Subcutaneous abdominal adipose tissue (tissue), 5 donors: ENCODE measurements around the gene DIPK1B.
"Not testable (repeated sequence)": the region's sequence is repeated elsewhere in the genome, so short reads cannot be mapped to it uniquely, and the experiment has no call there.

Experiments
- H3K27ac ChIP-seq: one replicate; pipeline ENCODE4 v1.7.0; 2013; ENCODE audit warnings: low read depth, mild to moderate bottlenecking, inconsistent platforms, low read length, moderate library complexity
- H3K27me3 ChIP-seq, 5 donors: one replicate each; pipeline ENCODE4 v1.7.0; 2013; ENCODE audit warnings: low read length in 5 of 5, inconsistent platforms in 1 of 5; ENCODE audit not compliant: control insufficient read depth in 5 of 5, insufficient read depth in 4 of 5
- H3K36me3 ChIP-seq, 5 donors: one replicate each; pipeline ENCODE4 v1.7.0; 2013; ENCODE audit warnings: low read length in 5 of 5; ENCODE audit not compliant: control insufficient read depth in 5 of 5, insufficient read depth in 5 of 5
- H3K4me1 ChIP-seq, 5 donors: one replicate each; pipeline ENCODE4 v1.7.0; 2013; ENCODE audit warnings: low read length in 5 of 5, mild to moderate bottlenecking in 3 of 5, moderate library complexity in 1 of 5; ENCODE audit not compliant: control insufficient read depth in 5 of 5, insufficient read depth in 5 of 5
- H3K4me3 ChIP-seq, 5 donors: one replicate each; pipeline ENCODE4 v1.7.0; 2013; ENCODE audit warnings: low read length in 5 of 5, low read depth in 1 of 5
- H3K9ac ChIP-seq, 5 donors: one replicate each; pipeline ENCODE4 v1.7.0; 2013; ENCODE audit warnings: low read length in 5 of 5, mild to moderate bottlenecking in 4 of 5, moderate library complexity in 3 of 5
- H3K9me3 ChIP-seq, 5 donors: one replicate each; pipeline ENCODE4 v1.7.0; 2013; ENCODE audit warnings: low read length in 5 of 5; ENCODE audit not compliant: control insufficient read depth in 5 of 5
- donor health status: healthy.
- donor health status: healthy.
- donor health status: healthy.
- donor health status: healthy.
- donor health status: healthy.

Gene DIPK1B

DNA sequence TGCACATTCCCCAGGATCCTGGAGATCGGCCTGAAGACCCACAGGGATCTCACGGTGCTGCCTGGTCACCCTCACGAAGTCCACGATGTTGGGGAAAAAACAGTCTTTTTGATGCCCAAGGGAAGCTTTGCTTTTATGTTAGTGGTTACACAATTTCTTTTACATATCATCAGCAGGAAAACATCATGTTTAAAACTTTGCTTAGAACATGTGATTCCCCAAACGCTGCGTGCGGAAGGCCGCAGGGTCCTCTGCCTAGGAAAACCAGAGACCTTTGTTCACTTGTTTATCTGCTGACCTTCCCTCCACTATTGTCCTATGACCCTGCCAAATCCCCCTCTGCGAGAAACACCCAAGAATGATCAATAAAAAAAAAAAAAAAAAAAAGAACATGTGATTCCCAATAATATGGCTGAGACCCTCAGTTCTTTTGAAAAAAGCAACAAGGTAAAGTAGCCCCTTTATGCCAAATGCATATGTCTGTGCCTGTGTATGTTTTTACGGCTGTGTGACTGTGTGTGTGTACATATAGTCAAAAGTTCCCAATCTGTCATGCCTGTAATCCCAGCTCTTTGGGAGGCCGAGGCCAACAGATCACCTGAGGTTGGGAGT is 13.6 kb upstream of the DIPK1B start:
- peaks cover 0 to 49% (median 28%) of the 10 kb centered on the region in 5 donors for H3K4me1 ChIP-seq
- peaks cover 0 to 4% (median 0%) of the 10 kb centered on the region in 5 donors for H3K27me3 ChIP-seq
- no peak overlapping the region for H3K4me3 ChIP-seq
- H3K27ac ChIP-seq: peak overlapping the region; percentile 65
- H3K9ac ChIP-seq: no peak overlapping the region
- no peaks in the 10 kb centered on the region for H3K36me3 ChIP-seq
- no peaks in the 10 kb centered on the region for H3K9me3 ChIP-seq

DNA sequence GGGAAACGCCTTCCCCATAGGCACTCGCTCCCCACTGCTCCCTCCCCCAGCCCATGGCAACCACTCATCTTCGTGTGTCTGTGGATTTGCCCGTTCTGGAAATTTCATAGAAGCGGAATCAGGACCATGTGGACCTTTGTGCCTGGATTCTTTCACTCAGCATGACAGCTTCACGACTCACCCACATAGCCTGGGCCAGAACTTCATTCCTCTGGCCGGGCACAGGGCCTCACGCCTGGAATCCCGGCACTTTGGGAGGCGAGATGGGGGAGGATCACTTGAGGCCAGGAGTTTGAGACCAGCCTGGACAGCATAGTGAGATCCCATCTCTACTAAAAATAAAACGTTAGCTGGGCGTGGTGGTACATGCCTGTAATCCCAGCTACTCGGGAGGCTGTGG is 12.1 kb upstream of the DIPK1B start:
- H3K27me3 ChIP-seq: peaks cover 0 to 4% (median 0%) of the 10 kb centered on the region in 5 donors
- peaks cover 0 to 40% (median 22%) of the 10 kb centered on the region in 5 donors for H3K4me1 ChIP-seq
- no peak overlapping the region for H3K9ac ChIP-seq
- no peaks in the 10 kb centered on the region for H3K9me3 ChIP-seq
- H3K36me3 ChIP-seq: no peaks in the 10 kb centered on the region
- H3K27ac ChIP-seq: no peak overlapping the region
- no peak overlapping the region for H3K4me3 ChIP-seq

DNA sequence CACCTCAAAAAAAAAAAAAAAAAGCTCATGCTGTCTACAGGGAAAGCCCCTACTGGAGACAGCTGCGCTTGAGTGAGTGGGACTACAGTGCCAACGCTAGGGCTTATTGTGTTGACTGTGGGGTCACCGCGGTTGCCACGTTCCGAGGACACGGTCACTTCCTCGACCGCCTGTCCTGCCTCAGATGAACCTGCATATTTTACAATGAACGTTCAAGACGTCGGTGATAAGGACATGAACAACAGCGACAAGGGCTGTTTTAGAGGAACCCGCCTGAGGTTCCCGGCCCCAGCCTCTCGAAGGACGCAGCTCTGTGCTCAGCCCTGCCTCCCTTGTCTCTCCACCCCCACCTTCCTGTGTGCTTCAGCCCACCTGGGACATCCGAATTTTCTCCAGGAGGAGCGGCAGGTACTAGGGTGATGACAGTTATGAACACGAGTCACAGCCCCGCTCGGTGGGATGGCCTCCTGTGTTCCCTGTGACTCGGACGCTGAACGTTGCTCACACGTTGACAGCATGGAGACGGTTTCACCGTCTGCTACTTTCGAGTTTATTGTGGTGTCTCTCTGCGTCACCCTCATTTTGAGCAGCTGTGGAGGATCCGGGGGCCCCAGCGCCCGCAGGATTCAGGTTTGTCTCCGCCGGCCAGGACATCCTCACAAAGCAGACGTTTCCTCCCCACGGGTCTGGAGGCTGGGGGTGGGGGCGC is 11.3 kb upstream of the DIPK1B start:
- Histone ChIP-seq H3K36me3 (no peaks in the 10 kb centered on the region), H3K27ac (no peak overlapping the region), H3K27me3 (peaks cover 0 to 4% (median 0%) of the 10 kb centered on the region in 5 donors), H3K4me3 (peak overlapping the region in 2 of 5 donors; percentile 24 to 42), H3K9ac (peak overlapping the region in 1 of 5 donors; percentile 30), H3K9me3 (no peaks in the 10 kb centered on the region), H3K4me1 (peaks cover 0 to 34% (median 24%) of the 10 kb centered on the region in 5 donors)

DNA sequence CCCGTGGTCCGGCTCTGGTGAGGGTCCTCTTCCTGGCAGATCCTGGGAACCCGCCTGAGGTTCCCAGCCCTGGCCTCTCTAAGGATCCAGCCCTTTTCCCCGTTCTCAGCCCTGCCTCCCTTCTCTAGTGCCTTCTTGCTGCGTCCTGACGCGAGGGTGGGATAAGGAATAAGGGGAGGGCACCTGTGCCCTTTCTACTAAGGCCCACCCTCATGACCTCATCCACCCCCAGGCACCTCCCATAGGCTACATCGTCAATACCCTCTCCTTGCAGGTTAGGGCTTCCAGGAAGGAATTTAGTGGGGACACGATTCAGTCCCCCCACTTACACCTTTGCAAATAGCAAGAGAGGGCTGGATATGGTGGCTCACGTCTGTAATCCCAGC is 10.7 kb upstream of the DIPK1B start:
- Histone ChIP-seq H3K4me1 (peaks cover 0 to 29% (median 24%) of the 10 kb centered on the region in 5 donors), H3K9ac (peak overlapping the region in 1 of 5 donors; percentile 30), H3K9me3 (no peaks in the 10 kb centered on the region), H3K36me3 (no peaks in the 10 kb centered on the region), H3K27ac (no peak overlapping the region), H3K27me3 (peaks cover 0 to 4% (median 0%) of the 10 kb centered on the region in 5 donors), H3K4me3 (no peak overlapping the region)

DNA sequence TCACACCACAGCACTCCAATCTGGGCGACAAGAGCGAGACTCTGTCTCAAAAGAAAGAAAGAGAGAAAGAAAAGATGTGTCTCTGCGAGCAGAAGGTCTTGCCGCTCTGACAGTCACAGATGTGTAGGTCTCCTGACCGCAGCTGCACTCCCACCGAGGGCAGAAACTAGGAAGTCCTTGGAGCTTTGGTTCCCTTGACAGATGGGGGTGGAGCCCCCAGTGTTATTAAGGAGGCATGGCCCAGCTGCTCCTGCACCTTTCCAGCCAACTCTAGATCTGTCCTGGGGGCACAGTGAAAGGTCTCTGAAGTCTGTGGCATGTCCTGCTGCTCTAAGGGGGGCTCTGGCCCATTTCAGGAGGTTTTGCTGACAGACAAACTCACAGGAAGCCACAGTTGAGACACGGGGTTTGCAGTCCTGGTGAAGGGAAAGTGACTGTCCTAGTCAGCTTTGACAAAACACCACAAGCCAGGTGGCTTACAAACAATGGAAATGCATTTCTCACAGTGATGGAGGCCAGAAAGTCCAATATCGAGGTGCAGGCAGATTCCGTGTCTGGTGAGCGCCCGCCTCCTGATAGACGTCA is 9.0 kb upstream of the DIPK1B start:
- Histone ChIP-seq H3K4me3 (no peak overlapping the region), H3K27me3 (peaks cover 0 to 2% (median 0%) of the 10 kb centered on the region in 5 donors), H3K36me3 (no peaks in the 10 kb centered on the region), H3K9ac (no peak overlapping the region), H3K27ac (no peak overlapping the region), H3K4me1 (peaks cover 0 to 19% (median 14%) of the 10 kb centered on the region in 5 donors), H3K9me3 (no peaks in the 10 kb centered on the region)

DNA sequence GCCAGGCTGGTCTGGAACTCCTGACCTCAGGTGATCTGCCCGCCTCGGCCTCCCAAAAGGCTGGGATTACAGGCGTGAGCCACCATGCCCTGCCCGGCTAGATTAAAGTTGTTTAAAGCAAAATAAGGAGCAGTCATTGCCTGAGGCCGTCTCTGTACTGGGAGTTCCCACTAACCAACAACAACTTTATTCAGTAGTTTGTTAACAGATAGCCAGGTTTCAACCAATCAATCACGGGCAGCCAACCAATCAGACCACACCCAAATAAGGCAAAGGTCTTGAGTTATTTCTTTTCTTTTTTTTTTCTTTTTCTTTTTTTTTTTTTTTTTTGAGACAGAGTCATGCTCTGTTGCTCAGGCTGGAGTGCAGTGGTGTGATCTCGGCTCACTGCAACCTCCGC is 7.6 kb upstream of the DIPK1B start:
- not testable (repeated sequence) for H3K36me3 ChIP-seq, H3K4me3 ChIP-seq, H3K27me3 ChIP-seq, H3K27ac ChIP-seq, H3K9ac ChIP-seq, H3K9me3 ChIP-seq
- H3K4me1 ChIP-seq: peaks cover 0 to 19% (median 14%) of the 10 kb centered on the region in 5 donors

DNA sequence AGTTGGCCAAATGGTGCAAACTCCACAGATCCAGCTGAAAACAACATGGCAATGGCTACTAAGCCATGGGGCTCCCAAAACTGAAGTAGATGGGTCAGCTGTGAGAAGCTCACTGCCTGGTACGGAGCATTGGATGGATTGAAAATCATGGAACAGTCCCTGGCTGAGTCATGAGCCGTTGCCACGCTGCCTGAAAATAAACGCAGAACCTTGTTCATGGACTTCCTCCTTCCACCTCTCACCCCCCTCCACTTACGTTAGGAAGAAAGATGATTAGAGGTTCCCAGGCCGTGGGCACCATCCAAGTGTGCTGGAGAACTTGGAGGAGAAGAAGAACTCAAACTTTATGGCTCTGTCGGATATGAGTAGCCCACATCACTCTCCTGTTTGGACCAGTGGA is 6.8 kb upstream of the DIPK1B start:
- Histone ChIP-seq H3K4me3 (no peak overlapping the region), H3K4me1 (peaks cover 0 to 15% (median 10%) of the 10 kb centered on the region in 5 donors), H3K9me3 (no peaks in the 10 kb centered on the region), H3K27me3 (peaks cover 0 to 2% (median 0%) of the 10 kb centered on the region in 5 donors), H3K27ac (no peak overlapping the region), H3K9ac (no peak overlapping the region), H3K36me3 (no peaks in the 10 kb centered on the region)

DNA sequence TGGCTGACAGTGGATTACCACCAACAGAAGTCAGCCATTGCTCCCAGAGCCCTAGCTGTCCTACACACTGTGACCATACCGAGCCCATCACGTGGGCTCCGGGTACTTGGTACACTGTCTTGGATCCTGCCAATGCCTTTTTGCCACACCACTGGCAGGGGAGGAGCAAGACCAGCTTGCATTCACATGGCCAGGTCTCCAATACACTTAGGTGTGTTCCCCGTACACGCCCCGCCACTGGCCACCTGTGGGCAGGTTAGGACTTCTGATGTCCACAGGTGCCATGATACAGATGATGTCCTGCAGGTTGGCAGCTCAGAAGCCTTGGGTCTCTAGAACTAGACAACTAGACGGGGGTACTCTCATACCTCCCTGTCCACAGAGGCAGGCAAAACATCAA is 5.4 kb upstream of the DIPK1B start:
- H3K4me3 ChIP-seq: no peak overlapping the region
- no peak overlapping the region for H3K27ac ChIP-seq
- peaks cover 0 to 19% (median 6%) of the 10 kb centered on the region in 5 donors for H3K4me1 ChIP-seq
- no peak overlapping the region for H3K9ac ChIP-seq
- H3K36me3 ChIP-seq: no peaks in the 10 kb centered on the region
- no peaks in the 10 kb centered on the region for H3K9me3 ChIP-seq
- H3K27me3 ChIP-seq: peaks cover 0 to 3% (median 0%) of the 10 kb centered on the region in 5 donors

DNA sequence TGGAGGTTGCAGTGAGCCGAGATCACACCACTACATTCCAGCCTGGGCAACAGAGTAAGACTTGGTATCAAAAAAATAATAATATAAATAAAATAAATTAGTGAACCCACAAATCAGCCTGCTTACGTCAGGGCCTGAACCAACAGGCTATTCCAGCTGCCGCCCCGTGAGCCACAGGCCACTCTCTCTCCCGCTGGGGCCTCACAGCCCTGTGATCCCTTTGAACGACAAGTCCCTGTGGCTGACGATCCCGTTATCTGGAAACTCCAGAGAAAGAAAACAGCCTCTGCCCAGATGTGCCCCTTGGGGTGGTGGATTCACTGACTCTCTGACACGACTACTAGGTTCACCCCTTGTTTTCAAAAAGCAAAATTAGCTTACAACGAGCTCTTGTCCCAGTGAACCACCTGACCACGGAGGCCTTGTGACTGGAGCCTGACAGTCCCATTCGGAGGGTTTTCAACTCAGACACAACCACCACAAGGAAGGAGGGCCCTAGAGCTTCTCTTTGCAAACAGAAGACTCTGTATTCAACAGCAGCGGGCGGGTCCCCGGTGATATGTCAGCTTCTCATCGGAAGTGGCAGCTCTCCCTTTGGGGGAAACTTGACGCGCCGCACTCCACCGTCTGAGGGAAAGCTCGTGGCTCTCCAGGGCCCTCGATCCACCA is 4.4 kb upstream of the DIPK1B start:
- Histone ChIP-seq H3K9me3 (no peaks in the 10 kb centered on the region), H3K27me3 (peaks cover 0 to 3% (median 0%) of the 10 kb centered on the region in 5 donors), H3K27ac (no peak overlapping the region), H3K4me1 (peaks cover 0 to 23% (median 10%) of the 10 kb centered on the region in 5 donors), H3K4me3 (no peak overlapping the region), H3K36me3 (no peaks in the 10 kb centered on the region), H3K9ac (no peak overlapping the region)
